Upper lobe of left lung (tissue), 4 donors: Measurements from ENCODE around the gene RAD21L1.

Experiments used
- CTCF ChIP-seq, 6 experiments: fragments of 450-650 bp in 4 of 6; fragments of 200-600 bp in 2 of 6; sonication (generic) in 2 of 6; IDR thresholded peaks; one replicate each; pipeline ENCODE4 v1.5.1; 2016 to 2019; ENCODE audit warnings: antibody characterized with exemption in 6 of 6
- EP300 ChIP-seq, 4 donors: sonication (generic); formaldehyde crosslinking; IDR thresholded peaks; one replicate each; pipeline ENCODE4 v1.5.1; 2017; ENCODE audit warnings: antibody characterized with exemption in 4 of 4, control low read depth in 2 of 4
- POLR2A ChIP-seq, 4 donors: fragments of 450-650 bp; IDR thresholded peaks; one replicate each; pipeline ENCODE4 v1.5.1; 2016 to 2017; ENCODE audit warnings: antibody characterized with exemption in 4 of 4, mild to moderate bottlenecking in 2 of 4
- POLR2AphosphoS5 ChIP-seq, 2 donors: sonication (generic); formaldehyde crosslinking; IDR thresholded peaks; one replicate each; pipeline ENCODE4 v1.5.1; 2017; ENCODE audit warnings: antibody characterized with exemption in 2 of 2

- TF ChIP-seq EP300 (IDR thresholded peaks at IDR 0.05) (no peak), POLR2AphosphoS5 (IDR thresholded peaks at IDR 0.05) (no peak), CTCF (IDR thresholded peaks at IDR 0.05) (no peak), POLR2A (IDR thresholded peaks at IDR 0.05) (no peak)
These were observed 20.0 kb upstream of the RAD21L1 start for GRCh38 chr20:1205802-1206201.
